OCI-LY3 (cell line): ENCODE data around the gene LRP1B.

Source experiments
- H2AFZ ChIP-seq: fragments of 200-600, 300-600 bp; shearing (Covaris generic); 2 replicates; pipeline ENCODE4 v1.6.0; 2014; ENCODE audit warnings: antibody characterized with exemption, low read depth, low read length
- H3K27ac ChIP-seq: fragments of 200-600, 300-600 bp; sonication (generic); 2 replicates; pipeline ENCODE4 v1.5.1; 2014; ENCODE audit warnings: mild to moderate bottlenecking, low read length, moderate library complexity, mixed read lengths
- H3K27me3 ChIP-seq: fragments of 200-600, 300-600 bp; sonication (generic); 2 replicates; pipeline ENCODE4 v1.6.1; 2014; ENCODE audit warnings: low read depth, low read length, mixed read lengths
- H3K36me3 ChIP-seq: fragments of 200-600, 300-600 bp; sonication (generic); replicated peaks from 2 replicates; pipeline ENCODE3; 2014; ENCODE audit warnings: low read depth, low read length, mixed read lengths
- H3K4me1 ChIP-seq: fragments of 300-600, 200-600 bp; sonication (generic); 2 replicates; pipeline ENCODE4 v1.6.1; 2014; ENCODE audit warnings: low read length, mixed read lengths
- H3K4me2 ChIP-seq: fragments of 200-600, 300-600 bp; sonication (generic); 2 replicates; pipeline ENCODE4 v1.6.1; 2014; ENCODE audit warnings: low read length, mixed read lengths
- H3K4me3 ChIP-seq: fragments of 300-600, 200-600 bp; sonication (generic); 2 replicates; pipeline ENCODE4 v1.5.1; 2014; ENCODE audit warnings: antibody characterized with exemption, mild to moderate bottlenecking, low read length, moderate library complexity
- H3K79me2 ChIP-seq: fragments of 300-600, 200-600 bp; shearing (Covaris generic); 2 replicates; pipeline ENCODE4 v1.6.1; 2014; ENCODE audit warnings: mild to moderate bottlenecking, low read length, mixed read lengths
- H3K9ac ChIP-seq: fragments of 300-600, 200-600 bp; shearing (Covaris generic); 2 replicates; pipeline ENCODE4 v1.6.0; 2014; ENCODE audit warnings: mild to moderate bottlenecking, low read length, moderate library complexity
- H3K9me3 ChIP-seq: fragments of 200-600, 300-600 bp; shearing (Covaris generic); 2 replicates; pipeline ENCODE4 v1.6.1; 2014; ENCODE audit warnings: low read length, mixed read lengths; ENCODE audit not compliant: insufficient read depth
- H4K20me1 ChIP-seq: fragments of 200-600, 300-600 bp; sonication (generic); 2 replicates; pipeline ENCODE4 v1.6.1; 2016; ENCODE audit warnings: low read length, mixed read lengths; ENCODE audit not compliant: insufficient read depth
- EZH2phosphoT487 ChIP-seq: fragments of 200-600 bp; shearing (Covaris generic); IDR thresholded peaks from 2 replicates; pipeline ENCODE4 v1.6.1; 2018; ENCODE audit warnings: antibody characterized with exemption, mixed run types, low read depth
- TF ChIP-seq, protein P1 (sequence below): fragments of 200-600, 300-600 bp; sonication (generic); IDR thresholded peaks from 2 replicates; pipeline ENCODE4 v1.5.1; 2014; ENCODE audit warnings: antibody characterized with exemption, low read length, low read depth

Gene LRP1B

GRCh38 chr2:141723814-141724213 lies 407.0 kb downstream of the LRP1B start:
- Histone ChIP-seq H3K4me1 (no peaks in the 10 kb centered on the region), H3K27me3 (no peaks in the 10 kb centered on the region), H2AFZ (no peak overlapping the region), H3K9ac (no peak overlapping the region), H3K27ac (no peak overlapping the region), H3K79me2 (no peaks in the 10 kb centered on the region), H3K9me3 (no peaks in the 10 kb centered on the region), H3K36me3 (no peaks in the 10 kb centered on the region), H3K4me2 (no peak overlapping the region), H3K4me3 (no peak overlapping the region), H4K20me1 (no peaks in the 10 kb centered on the region)
- no peak for TF ChIP-seq EZH2phosphoT487
- TF ChIP-seq, protein P1, sequence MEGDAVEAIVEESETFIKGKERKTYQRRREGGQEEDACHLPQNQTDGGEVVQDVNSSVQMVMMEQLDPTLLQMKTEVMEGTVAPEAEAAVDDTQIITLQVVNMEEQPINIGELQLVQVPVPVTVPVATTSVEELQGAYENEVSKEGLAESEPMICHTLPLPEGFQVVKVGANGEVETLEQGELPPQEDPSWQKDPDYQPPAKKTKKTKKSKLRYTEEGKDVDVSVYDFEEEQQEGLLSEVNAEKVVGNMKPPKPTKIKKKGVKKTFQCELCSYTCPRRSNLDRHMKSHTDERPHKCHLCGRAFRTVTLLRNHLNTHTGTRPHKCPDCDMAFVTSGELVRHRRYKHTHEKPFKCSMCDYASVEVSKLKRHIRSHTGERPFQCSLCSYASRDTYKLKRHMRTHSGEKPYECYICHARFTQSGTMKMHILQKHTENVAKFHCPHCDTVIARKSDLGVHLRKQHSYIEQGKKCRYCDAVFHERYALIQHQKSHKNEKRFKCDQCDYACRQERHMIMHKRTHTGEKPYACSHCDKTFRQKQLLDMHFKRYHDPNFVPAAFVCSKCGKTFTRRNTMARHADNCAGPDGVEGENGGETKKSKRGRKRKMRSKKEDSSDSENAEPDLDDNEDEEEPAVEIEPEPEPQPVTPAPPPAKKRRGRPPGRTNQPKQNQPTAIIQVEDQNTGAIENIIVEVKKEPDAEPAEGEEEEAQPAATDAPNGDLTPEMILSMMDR = no peak

GRCh38 chr2:141720476-141720875 lies 410.3 kb downstream of the LRP1B start:
- Histone ChIP-seq H2AFZ (0 out of 2 replicates have a peak overlapping the region, but pooled peaks have one; percentile 19), H3K4me2 (no peak overlapping the region), H3K9ac (no peak overlapping the region), H3K27me3 (no peaks in the 10 kb centered on the region), H3K36me3 (no peaks in the 10 kb centered on the region), H3K9me3 (no peaks in the 10 kb centered on the region), H3K4me3 (no peak overlapping the region), H3K4me1 (no peaks in the 10 kb centered on the region), H4K20me1 (no peaks in the 10 kb centered on the region), H3K27ac (no peak overlapping the region), H3K79me2 (no peaks in the 10 kb centered on the region)
- TF ChIP-seq, protein P1 = no peak
- no peak for TF ChIP-seq EZH2phosphoT487

DNA sequence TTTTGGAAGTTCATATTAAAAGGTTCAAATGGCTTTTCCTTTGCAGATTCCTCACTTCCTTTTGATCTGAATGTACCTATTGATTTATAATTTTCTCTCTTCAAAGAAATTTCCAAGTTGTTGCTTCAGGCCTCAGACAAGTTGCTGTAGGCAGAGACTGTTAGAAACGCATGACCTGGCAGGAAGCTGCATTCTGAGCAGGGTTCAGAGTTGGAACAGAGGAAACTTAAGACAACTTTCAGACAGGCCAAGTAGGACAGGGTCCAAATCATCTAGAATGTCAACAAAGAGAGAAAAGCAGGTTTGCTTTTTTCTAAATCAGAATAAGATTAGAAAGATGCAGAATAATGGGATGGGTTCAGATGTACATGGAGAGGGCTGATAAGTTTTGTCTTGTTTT lies 416.3 kb downstream of the LRP1B start:
- Histone ChIP-seq H2AFZ (no peak overlapping the region), H3K9ac (no peak overlapping the region), H3K27ac (no peak overlapping the region), H3K4me2 (no peak overlapping the region), H3K9me3 (no peaks in the 10 kb centered on the region), H4K20me1 (no peaks in the 10 kb centered on the region), H3K4me3 (no peak overlapping the region), H3K36me3 (no peaks in the 10 kb centered on the region), H3K27me3 (no peaks in the 10 kb centered on the region), H3K4me1 (no peaks in the 10 kb centered on the region), H3K79me2 (no peaks in the 10 kb centered on the region)
- TF ChIP-seq EZH2phosphoT487 = no peak
- TF ChIP-seq, protein P1 = no peak

DNA sequence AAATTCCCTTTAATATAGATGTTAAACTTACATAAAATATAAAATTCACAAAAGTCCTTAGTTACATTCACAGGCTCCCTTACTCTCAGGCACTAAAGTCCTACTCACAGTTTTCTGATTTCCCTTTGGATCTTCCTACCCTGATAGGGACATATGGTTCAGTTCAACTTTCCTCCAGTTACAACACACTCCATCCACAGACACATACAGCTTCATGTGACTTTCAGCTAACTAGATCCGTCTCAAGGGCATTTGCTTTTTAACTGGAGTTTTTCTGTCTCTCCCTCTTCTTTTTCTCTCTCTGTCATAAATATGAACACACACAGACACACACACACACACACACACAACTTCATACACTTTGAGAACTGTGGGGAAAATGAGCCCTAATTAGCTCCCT lies 419.2 kb downstream of the LRP1B start:
- Histone ChIP-seq H3K4me1 (no peaks in the 10 kb centered on the region), H3K9ac (no peak overlapping the region), H3K9me3 (no peaks in the 10 kb centered on the region), H2AFZ (no peak overlapping the region), H3K27ac (no peak overlapping the region), H3K27me3 (no peaks in the 10 kb centered on the region), H3K4me2 (no peak overlapping the region), H4K20me1 (no peaks in the 10 kb centered on the region), H3K4me3 (no peak overlapping the region), H3K36me3 (no peaks in the 10 kb centered on the region), H3K79me2 (no peaks in the 10 kb centered on the region)
- no peak for TF ChIP-seq EZH2phosphoT487
- TF ChIP-seq, protein P1 = no peak
